GM23248 (cell line): Measurements from ENCODE around the gene SULF2. TPM values are rescaled to one million over a fixed set of nuclear protein-coding genes. Genes with fewer than 3 reads are reported as not detected.

Experiments
- DNase-seq: peaks from one replicate; pipeline ENCODE4 v3.0.0-alpha.2; 2015
- H2AFZ ChIP-seq: fragments of 200-600 bp; sonication (generic); 2 replicates; pipeline ENCODE4 v1.6.1; 2016; ENCODE audit warnings: antibody characterized with exemption
- H3F3A ChIP-seq: fragments of 200-600 bp; sonication (generic); 2 replicates; pipeline ENCODE4 v1.6.1; 2016; ENCODE audit warnings: mild to moderate bottlenecking, antibody characterized with exemption, mixed run types; ENCODE audit not compliant: insufficient read depth
- H3K27ac ChIP-seq: fragments of 200-600 bp; sonication (generic); 2 replicates; pipeline ENCODE4 v1.5.1; 2016; ENCODE audit warnings: mild to moderate bottlenecking
- H3K27me3 ChIP-seq: fragments of 200-600 bp; sonication (generic); replicated peaks from 2 replicates; pipeline ENCODE4 v1.6.1; 2016; ENCODE audit warnings: mild to moderate bottlenecking; ENCODE audit not compliant: insufficient read depth
- H3K36me3 ChIP-seq: fragments of 200-600 bp; sonication (generic); 2 replicates; pipeline ENCODE4 v1.6.1; 2016; ENCODE audit warnings: low read depth, mild to moderate bottlenecking
- H3K4me1 ChIP-seq: fragments of 200-600 bp; sonication (generic); 2 replicates; pipeline ENCODE4 v1.6.1; 2016; ENCODE audit warnings: mild to moderate bottlenecking; ENCODE audit not compliant: insufficient read depth
- H3K4me2 ChIP-seq: fragments of 200-600 bp; sonication (generic); one replicate; pipeline ENCODE4 v1.6.1; 2016; ENCODE audit warnings: mild to moderate bottlenecking; ENCODE audit not compliant: unreplicated experiment
- H3K4me3 ChIP-seq: fragments of 200-600 bp; sonication (generic); 2 replicates; pipeline ENCODE4 v1.5.1; 2016; ENCODE audit warnings: mild to moderate bottlenecking
- H3K79me2 ChIP-seq: fragments of 200-600 bp; sonication (generic); 2 replicates; pipeline ENCODE4 v1.6.1; 2016; ENCODE audit warnings: mild to moderate bottlenecking; ENCODE audit not compliant: insufficient read depth
- H3K9ac ChIP-seq: fragments of 200-600 bp; sonication (generic); 2 replicates; pipeline ENCODE4 v1.6.1; 2016; ENCODE audit warnings: mild to moderate bottlenecking
- H3K9me2 ChIP-seq: fragments of 200-600 bp; sonication (generic); 2 replicates; pipeline ENCODE4 v1.6.1; 2016; ENCODE audit warnings: mixed run types, mild to moderate bottlenecking, moderate library complexity; ENCODE audit not compliant: insufficient read depth
- H3K9me3 ChIP-seq: fragments of 200-600 bp; sonication (generic); one replicate; pipeline ENCODE4 v1.6.1; 2017; ENCODE audit warnings: low read depth
- H4K20me1 ChIP-seq: fragments of 200-600 bp; sonication (generic); 2 replicates; pipeline ENCODE4 v1.6.0; 2016; ENCODE audit not compliant: insufficient read depth
- EZH2 ChIP-seq: fragments of 200-600 bp; sonication (generic); IDR thresholded peaks from 2 replicates; pipeline ENCODE4 v1.6.1; 2018; ENCODE audit warnings: antibody characterized with exemption, mild to moderate bottlenecking; ENCODE audit not compliant: insufficient read depth, poor library complexity, severe bottlenecking
- EZH2phosphoT487 ChIP-seq: fragments of 200-600 bp; sonication (generic); IDR thresholded peaks from 2 replicates; pipeline ENCODE4 v1.6.1; 2018; ENCODE audit warnings: antibody characterized with exemption, moderate library complexity, mild to moderate bottlenecking, low read depth; ENCODE audit not compliant: insufficient read depth
- WGBS, 2 experiments: methylation state at CpG; one replicate each; pipeline ENCODE4 v1.1.6; 2015 to 2017; ENCODE audit warnings: low lambda C conversion rate in 2 of 2, low coverage in 1 of 2; ENCODE audit errors: missing lambda C conversion rate in 2 of 2; 5-methylcytosine and 5-hydroxymethylcytosine counted together
- in situ Hi-C: fragments of 300-500 bp; cut with MboI; formaldehyde crosslinking; loops from 2 replicates; pipeline ENCODE4 v1.15.0; 2020
- polyA plus RNA-seq: library from polyadenylated mRNA; unstranded; fragments of >200 nt; fragmentation: Nextera tagmentation; extraction: Ambion mirVana; gene quantifications from 2 replicates; pipeline ENCODE4 v1.2.1, GENCODE V29; 2016
- total RNA-seq: library from RNA; depleted of rRNA; stranded (reverse); fragments of >200 nt; shearing (Covaris generic); gene quantifications from 2 replicates; pipeline ENCODE4 v1.2.3, GENCODE V29; 2014

Gene SULF2
- total and polyA plus RNA-seq, 2 experiments from 2014 or later: 2.0 to 5.6 TPM

- H3K9me3 ChIP-seq: no peaks in the 10 kb centered on the region
- H3K27ac ChIP-seq: no peak overlapping the region
- H3K4me1 ChIP-seq: no peaks in the 10 kb centered on the region
- no peaks in the 10 kb centered on the region for H3K36me3 ChIP-seq
- H3K27me3 ChIP-seq: peaks cover 13% of the 10 kb centered on the region
- H3K4me3 ChIP-seq: no peak overlapping the region
- no peak overlapping the region for H3K4me2 ChIP-seq
- no peaks in the 10 kb centered on the region for H3K79me2 ChIP-seq
- H4K20me1 ChIP-seq: no peaks in the 10 kb centered on the region
- in situ Hi-C loops: no loop called here
- no peak overlapping the region for H3K9ac ChIP-seq
- H2AFZ ChIP-seq: no peak overlapping the region
- H3K9me2 ChIP-seq: no peaks in the 10 kb centered on the region
- no peak for DNase-seq
- no peak for TF ChIP-seq EZH2
- TF ChIP-seq EZH2phosphoT487: no peak
- WGBS, 2 experiments: 58 to 65% methylated on average over 11 to 12 of the region's 12 CpGs
- H3F3A ChIP-seq: no peaks in the 10 kb centered on the region
Measured at GRCh38 chr20:47770935-47771334, 14.3 kb downstream of the SULF2 start.

- H4K20me1 ChIP-seq: no peaks in the 10 kb centered on the region
- TF ChIP-seq EZH2: no peak
- TF ChIP-seq EZH2phosphoT487: no peak
- H3K9me3 ChIP-seq: no peaks in the 10 kb centered on the region
- no peak overlapping the region for H3K4me2 ChIP-seq
- no peaks in the 10 kb centered on the region for H3K79me2 ChIP-seq
- no peak overlapping the region for H3K4me3 ChIP-seq
- H3K9me2 ChIP-seq: no peaks in the 10 kb centered on the region
- H3K27me3 ChIP-seq: peaks cover 18% of the 10 kb centered on the region
- 70 to 73% methylated on average over 16 of the region's 16 CpGs for WGBS, 2 experiments
- no peaks in the 10 kb centered on the region for H3K4me1 ChIP-seq
- DNase-seq: no peak
- no peaks in the 10 kb centered on the region for H3K36me3 ChIP-seq
- H3K9ac ChIP-seq: no peak overlapping the region
- no peak overlapping the region for H3K27ac ChIP-seq
- H2AFZ ChIP-seq: no peak overlapping the region
- in situ Hi-C loops: no loop called here
- H3F3A ChIP-seq: no peaks in the 10 kb centered on the region
Measured at GRCh38 chr20:47768016-47768824, 17.1 kb downstream of the SULF2 start.

GRCh38 chr20:47765691-47766594 lies 19.3 kb downstream of the SULF2 start:
- no peaks in the 10 kb centered on the region for H3K4me1 ChIP-seq
- H3K27ac ChIP-seq: no peak overlapping the region
- no peak overlapping the region for H3K4me3 ChIP-seq
- no peaks in the 10 kb centered on the region for H3F3A ChIP-seq
- no peaks in the 10 kb centered on the region for H4K20me1 ChIP-seq
- no peak overlapping the region for H2AFZ ChIP-seq
- no peak overlapping the region for H3K4me2 ChIP-seq
- TF ChIP-seq EZH2 (no peak), EZH2phosphoT487 (no peak)
- no peak overlapping the region for H3K9ac ChIP-seq
- in situ Hi-C loops: no loop called here
- DNase-seq: peak; percentile 7
- no peaks in the 10 kb centered on the region for H3K9me3 ChIP-seq
- WGBS, 2 experiments: 43 to 45% methylated on average over 4 of the region's 4 CpGs
- no peaks in the 10 kb centered on the region for H3K9me2 ChIP-seq
- H3K36me3 ChIP-seq: no peaks in the 10 kb centered on the region
- H3K79me2 ChIP-seq: no peaks in the 10 kb centered on the region
- peaks cover 28% of the 10 kb centered on the region for H3K27me3 ChIP-seq

DNA sequence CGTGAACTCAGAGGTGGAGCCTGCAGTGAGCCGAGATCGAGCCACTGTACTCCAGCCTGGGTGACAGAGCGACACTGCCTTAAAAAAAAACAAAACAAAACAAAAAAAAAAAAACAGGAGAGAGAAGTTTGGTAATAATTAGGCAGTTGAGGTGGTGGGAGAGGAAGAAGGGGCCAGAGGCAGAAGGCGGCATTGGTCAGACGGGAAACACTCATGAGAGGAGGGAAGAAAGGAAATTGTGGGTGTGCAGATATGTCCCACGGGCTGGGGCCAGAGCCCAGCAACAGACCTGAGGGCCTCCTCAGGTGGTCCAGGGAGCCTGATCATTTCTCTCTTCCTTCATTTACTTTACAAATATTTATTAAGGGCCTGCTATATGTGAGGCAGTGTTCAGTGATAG lies 20.0 kb downstream of the SULF2 start:
- Histone ChIP-seq H3K9me2 (no peaks in the 10 kb centered on the region), H4K20me1 (no peaks in the 10 kb centered on the region), H3K9ac (no peak overlapping the region), H3K79me2 (no peaks in the 10 kb centered on the region), H3K36me3 (no peaks in the 10 kb centered on the region), H3K27ac (no peak overlapping the region), H3K4me3 (no peak overlapping the region), H3K9me3 (no peaks in the 10 kb centered on the region), H3K4me1 (no peaks in the 10 kb centered on the region), H3K27me3 (peaks cover 28% of the 10 kb centered on the region), H3F3A (no peaks in the 10 kb centered on the region), H2AFZ (no peak overlapping the region), H3K4me2 (no peak overlapping the region)
- 73 to 89% methylated on average over 7 of the region's 7 CpGs for WGBS, 2 experiments
- in situ Hi-C loops: no loop called here
- no peak for DNase-seq
- TF ChIP-seq EZH2phosphoT487 (no peak), EZH2 (no peak)
